MCF 10A (cell line): ENCODE results near the gene TCF3. TPM values are rescaled to one million over a fixed set of nuclear protein-coding genes. Genes with fewer than 3 reads are reported as not detected.

Source experiments
- BruUV-seq: library from RNA; stranded (reverse); fragments of 400-500 nt; replicated peaks from 2 replicates; lab custom pipeline; 2021; lab: Mats Ljungman, UMichigan
- CTCF ChIA-PET: fragments of 300-600 bp; sonication (Branson Sonifier 250); formaldehyde crosslinking; extraction: SDS; loops from one replicate; lab custom pipeline; 2021; ENCODE audit warnings: antibody characterized with exemption, inconsistent platforms; lab: Yijun Ruan, JAX
- POLR2A ChIA-PET: fragments of 300-600, 350-650 bp; sonication (Branson Sonifier 250); formaldehyde crosslinking; extraction: SDS; loops from one replicate; lab custom pipeline; 2020; ENCODE audit warnings: antibody characterized with exemption, inconsistent platforms; lab: Yijun Ruan, JAX
- DNase-seq: peaks from one replicate; pipeline ENCODE4 v3.0.0-alpha.2; 2018; ENCODE audit not compliant: unreplicated experiment
- H3K27ac Mint-ChIP-seq: one replicate; pipeline ENCODE4 v1.8.0; 2022; ENCODE audit warnings: mild to moderate bottlenecking, low read depth, mixed read lengths; ENCODE audit not compliant: unreplicated experiment
- H3K27me3 Mint-ChIP-seq: one replicate; pipeline ENCODE4 v1.8.0; 2022; ENCODE audit warnings: mixed read lengths; ENCODE audit not compliant: insufficient read depth, unreplicated experiment
- H3K36me3 Mint-ChIP-seq: one replicate; pipeline ENCODE4 v1.8.0; 2022; ENCODE audit warnings: mild to moderate bottlenecking, moderate library complexity, mixed read lengths; ENCODE audit not compliant: insufficient read depth, unreplicated experiment
- H3K4me1 Mint-ChIP-seq: one replicate; pipeline ENCODE4 v1.8.0; 2022; ENCODE audit warnings: mixed read lengths; ENCODE audit not compliant: insufficient read depth, unreplicated experiment
- H3K4me3 Mint-ChIP-seq: one replicate; pipeline ENCODE4 v1.8.0; 2022; ENCODE audit warnings: mild to moderate bottlenecking, moderate library complexity, mixed read lengths; ENCODE audit not compliant: unreplicated experiment
- H3K9me3 Mint-ChIP-seq: one replicate; pipeline ENCODE4 v1.8.0; 2022; ENCODE audit warnings: mixed read lengths; ENCODE audit not compliant: unreplicated experiment
- CTCF ChIP-seq: fragments of 200-600 bp; IDR thresholded peaks from one replicate; pipeline ENCODE4 v1.8.0; 2022; ENCODE audit warnings: antibody characterized with exemption, mild to moderate bottlenecking; ENCODE audit not compliant: unreplicated experiment
- intact Hi-C: fragments of 100-400 bp; cut with micrococcal nuclease; formaldehyde crosslinking; loops from 2 replicates; pipeline ENCODE4 v1.14.1; 2022
- total RNA-seq: library from RNA; stranded (reverse); gene quantifications from 2 replicates; pipeline ENCODE4 v1.2.3, GENCODE V29; 2022

The TCF3 gene
- total RNA-seq, 1 experiment from 2014 or later, result 100 TPM

- intact Hi-C loops, result no loop called here
- no peaks in the 10 kb centered on the region for H3K36me3 Mint-ChIP-seq
- H3K27ac Mint-ChIP-seq, result no peak overlapping the region
- peaks cover 21% of the 10 kb centered on the region for H3K27me3 Mint-ChIP-seq
- H3K4me3 Mint-ChIP-seq, result no peak overlapping the region
- no peak for DNase-seq
- no TSS peak for BruUV-seq
- no peak for TF ChIP-seq CTCF
- no peaks in the 10 kb centered on the region for H3K9me3 Mint-ChIP-seq
- H3K4me1 Mint-ChIP-seq, result peaks cover 6% of the 10 kb centered on the region
- ChIA-PET POLR2A (no interaction called here), CTCF (interaction anchor here (0.6 to 4.4 kb wide), 4 partner anchors 29 to 130 kb away, joined by 3 to 129 read pairs (median 5); no protein-coding TSS in a partner anchor)
These were observed 23.4 kb upstream of the TCF3 start for GRCh38 chr19:1675633-1676350.

GRCh38 chr19:1674293-1674679 is 21.9 kb upstream of the TCF3 start:
- intact Hi-C loops, result no loop called here
- Mint-ChIP-seq H3K27ac (no peak overlapping the region), H3K4me1 (peaks cover 6% of the 10 kb centered on the region), H3K36me3 (no peaks in the 10 kb centered on the region), H3K9me3 (no peaks in the 10 kb centered on the region), H3K27me3 (peaks cover 36% of the 10 kb centered on the region), H3K4me3 (no peak overlapping the region)
- no TSS peak for BruUV-seq
- ChIA-PET CTCF (interaction anchor here (0.5 to 5.6 kb wide), 8 partner anchors 92 to 152 kb away, joined by 3 to 129 read pairs (median 26); no protein-coding TSS in a partner anchor), POLR2A (interaction anchor here (1.3 kb wide), 1 partner anchor 73 kb away, joined by 7 read pairs; no protein-coding TSS in a partner anchor)
- TF ChIP-seq CTCF, result no peak
- DNase-seq, result no peak

- intact Hi-C loops, result loop anchor here (2.0 kb wide), 2 partner anchors 121 to 127 kb away; no protein-coding TSS in a partner anchor
- POLR2A ChIA-PET, result interaction anchor here (0.6 to 1.3 kb wide), 3 partner anchors 22 to 236 kb away, joined by 4 to 7 read pairs (median 6); partner anchors contain the start of gene TCF3
These were observed 21.4 kb upstream of the TCF3 start for GRCh38 chr19:1673645-1674292.

More at GRCh38 chr19:1673645-1674292, 21.4 kb upstream of the TCF3 start:
- TF ChIP-seq CTCF, result no peak
- no peak for DNase-seq
- peaks cover 6% of the 10 kb centered on the region for H3K4me1 Mint-ChIP-seq
- peaks cover 38% of the 10 kb centered on the region for H3K27me3 Mint-ChIP-seq
- CTCF ChIA-PET, result interaction anchor here (0.5 to 5.6 kb wide), 15 partner anchors 8 to 430 kb away, joined by 3 to 129 read pairs (median 7); no protein-coding TSS in a partner anchor
- H3K36me3 Mint-ChIP-seq, result no peaks in the 10 kb centered on the region
- H3K9me3 Mint-ChIP-seq, result no peaks in the 10 kb centered on the region
- no peak overlapping the region for H3K4me3 Mint-ChIP-seq
- H3K27ac Mint-ChIP-seq, result no peak overlapping the region
- BruUV-seq, result no TSS peak
